ENCODE measurements around the gene EEF1AKMT3. TPM values are rescaled to one million over a fixed set of nuclear protein-coding genes. Genes with fewer than 3 reads are reported as not detected.
A peak's percentile ranks its signal among the peaks of the same experiment; 100 is the strongest.

The EEF1AKMT3 gene
- total RNA-seq, 4 donors from 2014 or later = 0.82 to 2.0 (median 1.0) TPM

DNA sequence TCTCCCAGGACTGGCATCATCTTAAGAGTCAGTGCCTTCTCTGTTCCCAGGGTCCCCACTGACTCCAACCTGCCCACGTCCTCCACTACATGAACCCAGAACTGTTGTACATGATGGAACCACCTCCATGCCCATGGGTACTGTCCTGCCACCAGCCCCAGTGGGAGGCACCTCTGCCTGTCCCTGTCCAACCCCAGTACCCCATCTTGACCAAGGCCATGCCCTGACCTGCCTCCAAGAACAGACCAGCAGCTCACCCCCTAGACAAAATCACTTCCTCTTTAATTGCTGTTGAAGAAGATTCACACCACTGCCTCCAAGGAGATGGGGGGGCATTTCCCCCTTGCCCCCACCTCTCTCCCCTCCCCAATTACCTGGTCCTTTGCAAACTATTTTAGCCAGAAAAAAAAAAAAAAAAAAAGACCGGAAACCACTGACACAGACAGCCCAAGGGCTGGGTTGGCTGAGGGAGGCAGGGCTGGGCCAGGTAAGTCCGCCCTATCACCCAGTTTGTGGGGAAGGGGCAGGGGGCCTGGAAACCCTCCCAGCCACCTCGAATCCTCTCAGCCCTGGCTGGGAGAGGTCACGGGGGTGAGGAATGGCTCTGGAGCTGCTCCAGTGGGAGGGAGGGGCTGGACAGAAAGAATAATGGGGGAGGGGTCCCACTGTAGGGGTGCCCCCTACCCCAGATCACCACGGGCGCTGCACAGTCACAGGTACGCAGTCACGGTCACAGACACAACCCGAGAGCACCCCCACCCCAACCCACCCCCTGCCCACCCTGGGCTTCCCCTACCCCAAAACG, 47.3 kb upstream of the EEF1AKMT3 start:
- in situ Hi-C loops (cut with MboI; ENCODE audit: low sequenced_read_pairs in 4 of 4) = no loop called here
- peaks cover 4 to 19% of the 10 kb centered on the region in 2 donors for H3K4me1 ChIP-seq
- peaks cover 0 to 11% of the 10 kb centered on the region in 2 donors for H3K36me3 ChIP-seq
- H3K4me3 ChIP-seq = no peak overlapping the region
- TF ChIP-seq, protein P1, sequence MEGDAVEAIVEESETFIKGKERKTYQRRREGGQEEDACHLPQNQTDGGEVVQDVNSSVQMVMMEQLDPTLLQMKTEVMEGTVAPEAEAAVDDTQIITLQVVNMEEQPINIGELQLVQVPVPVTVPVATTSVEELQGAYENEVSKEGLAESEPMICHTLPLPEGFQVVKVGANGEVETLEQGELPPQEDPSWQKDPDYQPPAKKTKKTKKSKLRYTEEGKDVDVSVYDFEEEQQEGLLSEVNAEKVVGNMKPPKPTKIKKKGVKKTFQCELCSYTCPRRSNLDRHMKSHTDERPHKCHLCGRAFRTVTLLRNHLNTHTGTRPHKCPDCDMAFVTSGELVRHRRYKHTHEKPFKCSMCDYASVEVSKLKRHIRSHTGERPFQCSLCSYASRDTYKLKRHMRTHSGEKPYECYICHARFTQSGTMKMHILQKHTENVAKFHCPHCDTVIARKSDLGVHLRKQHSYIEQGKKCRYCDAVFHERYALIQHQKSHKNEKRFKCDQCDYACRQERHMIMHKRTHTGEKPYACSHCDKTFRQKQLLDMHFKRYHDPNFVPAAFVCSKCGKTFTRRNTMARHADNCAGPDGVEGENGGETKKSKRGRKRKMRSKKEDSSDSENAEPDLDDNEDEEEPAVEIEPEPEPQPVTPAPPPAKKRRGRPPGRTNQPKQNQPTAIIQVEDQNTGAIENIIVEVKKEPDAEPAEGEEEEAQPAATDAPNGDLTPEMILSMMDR (IDR thresholded peaks at IDR 0.05 in 4 of 5, conservative IDR thresholded peaks at IDR 0.05 in 1 of 5) = no peak
- TF ChIP-seq POLR2A (IDR thresholded peaks at IDR 0.05) = no peak
- intact Hi-C loops (cut with DNase I; ENCODE audit: low total_unique reads) = no loop called here
- H3K27me3 ChIP-seq = peaks cover 27 to 42% (median 41%) of the 10 kb centered on the region in 3 donors
- DNase-seq (no peak), ATAC-seq (no peak)
- H3K27ac ChIP-seq = no peak overlapping the region
- no peaks in the 10 kb centered on the region for H3K9me3 ChIP-seq

DNA sequence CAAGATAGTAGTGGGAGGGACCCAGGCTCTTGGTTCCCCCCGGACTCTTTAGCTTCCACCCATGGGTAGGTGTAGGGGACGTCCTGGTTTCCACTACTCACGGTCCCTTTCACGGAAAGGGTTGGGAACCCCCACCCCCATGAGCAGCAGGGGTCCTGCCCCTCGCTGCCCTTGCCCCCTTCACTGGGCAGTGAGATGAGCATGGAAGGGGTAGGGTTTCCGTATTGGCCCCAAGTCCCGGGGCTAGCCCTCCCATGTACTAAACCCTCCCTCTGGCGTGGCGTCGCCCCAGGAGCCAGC, 46.6 kb upstream of the EEF1AKMT3 start:
- Histone ChIP-seq H3K27ac (peak overlapping the region; percentile 22 to 69 (median 60)), H3K36me3 (peaks cover 0 to 4% of the 10 kb centered on the region in 2 donors), H3K4me1 (peaks cover 4 to 19% of the 10 kb centered on the region in 2 donors), H3K4me3 (peak overlapping the region; percentile 58 to 75 (median 62)), H3K9me3 (no peaks in the 10 kb centered on the region), H3K27me3 (peaks cover 29 to 42% (median 41%) of the 10 kb centered on the region in 3 donors)
- TF ChIP-seq POLR2A (IDR thresholded peaks at IDR 0.05) = no peak
- TF ChIP-seq, protein P1 (IDR thresholded peaks at IDR 0.05 in 4 of 5, conservative IDR thresholded peaks at IDR 0.05 in 1 of 5) = no peak
- ATAC-seq (no peak), DNase-seq (no peak)
- intact Hi-C loops (cut with DNase I; ENCODE audit: low total_unique reads) = no loop called here
- in situ Hi-C loops (cut with MboI; ENCODE audit: low sequenced_read_pairs in 4 of 4) = no loop called here

DNA sequence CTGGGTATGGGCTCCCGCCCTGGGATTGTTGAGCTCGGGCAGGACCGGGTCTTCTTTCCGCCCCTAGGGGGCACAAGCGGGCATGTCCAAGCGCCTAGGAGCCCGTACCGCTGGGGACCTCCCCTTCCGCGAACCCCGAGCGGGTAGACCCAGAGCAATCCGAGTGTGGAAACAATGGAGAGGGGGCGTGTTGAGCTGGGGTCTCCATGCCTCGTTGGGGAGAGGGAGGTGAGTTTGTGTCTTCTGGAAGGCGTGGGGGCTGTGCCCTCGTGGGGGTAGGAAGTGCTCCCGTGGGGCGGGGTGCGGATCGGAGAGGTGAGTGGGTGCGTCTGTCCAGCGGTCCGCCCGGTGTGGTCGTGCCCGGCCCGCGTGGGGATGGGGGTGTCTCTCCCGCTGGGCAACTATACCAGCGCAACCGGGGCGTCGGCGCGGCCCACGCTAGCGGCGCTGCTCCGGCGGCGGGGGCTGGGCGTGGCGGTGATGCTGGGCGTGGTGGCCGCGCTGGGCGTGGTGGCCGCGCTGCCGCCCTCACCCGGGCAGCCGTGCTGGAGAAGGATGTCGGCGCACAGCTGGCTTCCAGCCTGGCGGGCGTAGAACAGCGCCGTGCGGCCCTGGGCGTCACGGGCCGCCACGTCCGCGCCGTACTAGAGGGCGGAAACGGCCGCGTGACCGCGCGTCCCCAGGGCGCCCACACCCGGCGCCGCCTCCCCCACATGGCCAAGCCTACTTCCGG, 46.1 kb upstream of the EEF1AKMT3 start:
- Histone ChIP-seq H3K27ac (peak overlapping the region; percentile 50 to 69 (median 60)), H3K4me1 (peaks cover 4 to 19% of the 10 kb centered on the region in 2 donors), H3K9me3 (no peaks in the 10 kb centered on the region), H3K4me3 (peak overlapping the region; percentile 58 to 75 (median 62)), H3K27me3 (peaks cover 29 to 42% (median 41%) of the 10 kb centered on the region in 3 donors), H3K36me3 (no peaks in the 10 kb centered on the region)
- DNase-seq (peak; percentile 23 to 51), ATAC-seq (peak; percentile 53 to 66)
- in situ Hi-C loops (cut with MboI; ENCODE audit: low sequenced_read_pairs in 4 of 4) (no loop called here), intact Hi-C loops (cut with DNase I; ENCODE audit: low total_unique reads) (no loop called here)
- TF ChIP-seq, protein P1 (IDR thresholded peaks at IDR 0.05 in 4 of 5, conservative IDR thresholded peaks at IDR 0.05 in 1 of 5) = peak in 4 of 5 experiments; percentile 51 to 75 (median 58)
- TF ChIP-seq POLR2A (IDR thresholded peaks at IDR 0.05) = peak in 1 of 2 donors; percentile 14

DNA sequence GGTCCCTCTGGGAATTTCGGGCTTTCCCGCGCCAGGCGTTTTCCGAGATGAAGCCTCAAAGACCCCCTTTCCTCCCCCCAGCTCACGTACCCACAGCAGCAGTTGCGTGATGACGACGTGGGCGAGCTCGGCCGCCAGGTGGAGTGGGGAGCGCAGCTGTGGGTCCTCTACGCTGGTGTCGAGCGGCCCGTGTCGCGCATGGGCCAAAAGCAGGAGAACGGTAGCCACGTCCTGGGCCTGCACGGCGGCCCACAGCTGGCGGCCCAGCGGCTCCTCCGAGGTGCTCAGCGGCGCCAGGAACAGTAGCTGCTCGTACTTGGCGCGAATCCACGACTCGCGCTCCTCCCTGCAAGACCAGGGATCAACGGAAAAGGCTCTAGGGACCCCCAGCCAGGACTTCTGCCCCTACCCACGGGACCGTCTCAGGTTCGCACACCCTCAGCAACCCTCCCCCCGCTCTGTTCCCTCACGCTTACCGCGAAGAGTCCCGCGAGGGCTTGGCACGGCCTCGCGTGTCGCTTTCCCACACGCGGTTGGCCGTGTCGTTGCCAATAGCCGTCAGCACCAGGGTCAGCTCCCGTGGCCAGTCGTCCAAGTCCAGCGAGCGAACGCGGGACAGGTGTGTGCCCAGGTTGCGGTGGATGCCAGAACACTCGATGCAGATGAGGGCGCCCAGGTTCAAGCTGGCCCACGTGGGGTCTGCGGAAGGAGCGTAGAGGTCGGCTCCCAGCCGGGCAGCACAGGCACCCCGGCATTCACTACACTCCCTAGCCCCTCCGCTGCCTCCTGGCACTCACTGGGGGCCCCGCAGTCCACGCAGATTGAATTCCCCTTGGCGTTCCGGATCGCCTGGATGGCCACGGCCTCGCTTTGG, 45.3 kb upstream of the EEF1AKMT3 start:
- Histone ChIP-seq H3K27ac (peak overlapping the region; percentile 50 to 69 (median 54)), H3K27me3 (peaks cover 29 to 42% (median 41%) of the 10 kb centered on the region in 3 donors), H3K36me3 (no peaks in the 10 kb centered on the region), H3K4me3 (peak overlapping the region; percentile 58 to 75 (median 62)), H3K9me3 (no peaks in the 10 kb centered on the region), H3K4me1 (peaks cover 4 to 19% of the 10 kb centered on the region in 2 donors)
- no peak for DNase-seq
- in situ Hi-C loops (cut with MboI; ENCODE audit: low sequenced_read_pairs in 4 of 4) (no loop called here), intact Hi-C loops (cut with DNase I; ENCODE audit: low total_unique reads) (no loop called here)
- TF ChIP-seq, protein P1 (IDR thresholded peaks at IDR 0.05 in 4 of 5, conservative IDR thresholded peaks at IDR 0.05 in 1 of 5) = peak in 4 of 5 experiments; percentile 30 to 50 (median 36)
- no peak for TF ChIP-seq POLR2A (IDR thresholded peaks at IDR 0.05)
- ATAC-seq = peak; percentile 16 to 62

Measured in gastrocnemius medialis (tissue), 4 donors.